Liver (tissue), 9 donors: ENCODE measurements around the gene ACTN1. TPM values are rescaled to one million over a fixed set of nuclear protein-coding genes. Genes with fewer than 3 reads are reported as not detected.
A peak's percentile ranks its signal among the peaks of the same experiment; 100 is the strongest.

Experiments used
- DNase-seq: peaks from one replicate; pipeline ENCODE4 v3.0.0-alpha.2; 2017; ENCODE audit warnings: low spot score
- H3K27ac ChIP-seq, 2 donors: one replicate each; pipeline ENCODE4 v1.7.0; 2013; ENCODE audit warnings: inconsistent platforms in 2 of 2, low read length in 2 of 2, control low read depth in 1 of 2, low read depth in 1 of 2, mild to moderate bottlenecking in 1 of 2
- H3K27me3 ChIP-seq, 4 donors: one replicate each; pipeline versions ENCODE4 v1.6.1 to v1.7.0; 2013; ENCODE audit warnings: low read length in 3 of 4, inconsistent platforms in 1 of 4, mild to moderate bottlenecking in 1 of 4, moderate library complexity in 1 of 4; ENCODE audit not compliant: control insufficient read depth in 4 of 4, insufficient read depth in 4 of 4
- H3K36me3 ChIP-seq, 4 donors: one replicate each; pipeline versions ENCODE4 v1.6.1 to v1.7.0; 2013; ENCODE audit warnings: low read length in 3 of 4, mild to moderate bottlenecking in 3 of 4, low read depth in 1 of 4, moderate library complexity in 1 of 4; ENCODE audit not compliant: control insufficient read depth in 4 of 4, insufficient read depth in 3 of 4
- H3K4me1 ChIP-seq, 4 donors: one replicate each; pipeline versions ENCODE4 v1.6.1 to v1.7.0; 2013; ENCODE audit warnings: low read length in 3 of 4, mild to moderate bottlenecking in 3 of 4, moderate library complexity in 1 of 4; ENCODE audit not compliant: control insufficient read depth in 4 of 4, insufficient read depth in 4 of 4
- H3K4me3 ChIP-seq, 3 donors: one replicate each; pipeline versions ENCODE4 v1.6.1 to v1.7.0; 2013; ENCODE audit warnings: low read length in 3 of 3, control low read depth in 1 of 3, low read depth in 1 of 3, mild to moderate bottlenecking in 1 of 3
- H3K9ac ChIP-seq, 2 donors: one replicate each; pipeline ENCODE4 v1.7.0; 2013; ENCODE audit warnings: low read length in 2 of 2, mild to moderate bottlenecking in 2 of 2, moderate library complexity in 2 of 2, control low read depth in 1 of 2, low read depth in 1 of 2
- H3K9me3 ChIP-seq, 4 donors: one replicate each; pipeline versions ENCODE4 v1.6.1 to v1.7.0; 2013; ENCODE audit warnings: low read length in 3 of 4; ENCODE audit not compliant: control insufficient read depth in 4 of 4
- CTCF ChIP-seq: fragments of 150-350 bp; IDR thresholded peaks from 2 replicates; pipeline ENCODE4 v1.5.1; 2017; ENCODE audit warnings: improper control_type of control experiment, low read depth, low read length; ENCODE audit not compliant: missing input control
- EGR1 ChIP-seq, 2 donors: IDR thresholded peaks; 2 replicates each; pipeline ENCODE4 v1.6.1; 2016 to 2018; ENCODE audit warnings: antibody characterized with exemption in 2 of 2, low read depth in 2 of 2
- FOXA2 ChIP-seq: IDR thresholded peaks from 2 replicates; pipeline ENCODE4 v1.6.1; 2016; ENCODE audit warnings: antibody characterized with exemption
- HNF4A ChIP-seq, 2 donors: conservative IDR thresholded peaks; 2 replicates each; pipeline ENCODE4 v1.6.1; 2016; ENCODE audit warnings: antibody characterized with exemption in 2 of 2, mild to moderate bottlenecking in 2 of 2
- HNF4G ChIP-seq: IDR thresholded peaks from 2 replicates; pipeline ENCODE4 v1.6.1; 2016; ENCODE audit warnings: antibody characterized with exemption
- JUND ChIP-seq, 2 donors: IDR thresholded peaks; 2 replicates each; pipeline ENCODE4 v1.6.1; 2016; ENCODE audit warnings: antibody characterized with exemption in 2 of 2
- MAX ChIP-seq: IDR thresholded peaks from 2 replicates; pipeline ENCODE4 v1.6.1; 2016; ENCODE audit warnings: antibody characterized with exemption
- NR2F2 ChIP-seq: IDR thresholded peaks from 2 replicates; pipeline ENCODE4 v1.6.1; 2016; ENCODE audit warnings: antibody characterized with exemption
- RAD21 ChIP-seq, 2 donors: IDR thresholded peaks; 2 replicates each; pipeline ENCODE4 v1.6.1; 2016; ENCODE audit warnings: antibody characterized with exemption in 2 of 2, mild to moderate bottlenecking in 2 of 2
- RXRA ChIP-seq, 2 donors: IDR thresholded peaks; 2 replicates each; pipeline ENCODE4 v1.6.1; 2017 to 2018; ENCODE audit warnings: antibody characterized with exemption in 2 of 2, mild to moderate bottlenecking in 1 of 2
- TAF1 ChIP-seq: conservative IDR thresholded peaks from 2 replicates; pipeline ENCODE4 v1.6.1; 2016; ENCODE audit warnings: antibody characterized with exemption, mild to moderate bottlenecking
- YY1 ChIP-seq: IDR thresholded peaks from 2 replicates; pipeline ENCODE4 v1.6.1; 2016; ENCODE audit warnings: antibody characterized with exemption, mild to moderate bottlenecking
- ZBTB33 ChIP-seq: IDR thresholded peaks from 2 replicates; pipeline ENCODE4 v1.6.1; 2016; ENCODE audit warnings: antibody characterized with exemption
- WGBS: extraction: QIAGEN DNeasy Blood & Tissue Kit; methylation state at CpG from one replicate; pipeline ENCODE4 v1.1.7; 2013; 5-methylcytosine and 5-hydroxymethylcytosine counted together
- polyA plus RNA-seq, 2 donors: library from polyadenylated mRNA; stranded (reverse) in 1 of 2; unstranded in 1 of 2; fragments of 200-250 nt in 1 of 2; fragments of >200 nt in 1 of 2; fragmentation: Nextera tagmentation in 1 of 2; extraction: Ambion mirVana in 1 of 2; gene quantifications; one replicate each; pipeline versions ENCODE4 v1.2.1 to v1.2.3, GENCODE V29; 2013 to 2015
- total RNA-seq, 2 donors: library from RNA; depleted of rRNA; stranded (reverse); fragments of >200 nt; gene quantifications; one replicate each; pipeline ENCODE4 v1.2.3, GENCODE V29; 2014
- TF ChIP-seq, protein P1 (sequence below): IDR thresholded peaks from 2 replicates; pipeline ENCODE4 v1.6.1; 2016; ENCODE audit warnings: antibody characterized with exemption, mild to moderate bottlenecking
- donor health status: healthy.
- donor health status: healthy.
- donor health status: healthy.
- donor health status: healthy.
- donor health status: healthy.

Gene ACTN1
- total and polyA plus RNA-seq, 4 donors: 36.2 to 100 (median 63.1) TPM

DNA sequence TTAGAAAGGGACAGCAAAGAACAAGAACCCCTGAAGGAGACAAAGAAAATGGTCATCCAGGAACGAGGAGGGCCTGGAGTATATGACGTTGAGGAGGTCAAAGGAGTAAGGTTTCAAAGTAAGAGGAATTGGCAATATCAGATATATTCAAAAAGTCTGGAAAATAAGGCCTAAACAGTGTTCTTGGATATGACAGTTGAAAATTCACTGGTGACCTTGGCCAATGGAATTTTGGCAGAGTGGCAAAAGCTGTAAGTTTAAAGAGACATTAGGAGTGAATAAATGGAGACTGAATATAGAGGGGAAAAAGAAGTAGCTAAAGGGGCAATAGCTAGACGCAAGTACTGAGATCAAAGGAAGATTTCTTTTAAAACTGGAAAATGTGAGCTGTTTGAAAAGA is 4.1 kb upstream of the ACTN1 start:
- Histone ChIP-seq H3K4me1 (peaks cover 2 to 14% (median 10%) of the 10 kb centered on the region in 4 donors), H3K4me3 (no peak overlapping the region), H3K27me3 (no peaks in the 10 kb centered on the region), H3K36me3 (no peaks in the 10 kb centered on the region), H3K9ac (no peak overlapping the region), H3K27ac (peak overlapping the region; percentile 25 to 48), H3K9me3 (no peaks in the 10 kb centered on the region)
- TF ChIP-seq ZBTB33 (no peak), RAD21 (IDR thresholded peaks at IDR 0.05) (peak in 1 of 2 donors; percentile 7), HNF4A (conservative IDR thresholded peaks at IDR 0.05) (peak; percentile 36 to 42), EGR1 (IDR thresholded peaks at IDR 0.05; ENCODE audit: low read depth in 2 of 2) (no peak), YY1 (no peak), MAX (no peak), RXRA (IDR thresholded peaks at IDR 0.05) (no peak), FOXA2 (no peak)
- no peak for DNase-seq
- 89% methylated on average over 3 of the region's 3 CpGs for WGBS

- TF ChIP-seq TAF1 (no peak), YY1 (no peak), HNF4A (conservative IDR thresholded peaks at IDR 0.05) (peak in 1 of 2 donors; percentile 3), NR2F2 (no peak), EGR1 (IDR thresholded peaks at IDR 0.05; ENCODE audit: low read depth in 2 of 2) (no peak)
- Histone ChIP-seq H3K4me3 (no peak overlapping the region), H3K9ac (no peak overlapping the region), H3K36me3 (no peaks in the 10 kb centered on the region), H3K4me1 (peaks cover 2 to 14% (median 10%) of the 10 kb centered on the region in 4 donors), H3K27ac (peak overlapping the region; percentile 25 to 48), H3K27me3 (no peaks in the 10 kb centered on the region), H3K9me3 (no peaks in the 10 kb centered on the region)
- no peak for DNase-seq
- WGBS: 95% methylated on average over 2 of the region's 2 CpGs
Measured at GRCh38 chr14:68982581-68982980, 3.5 kb upstream of the ACTN1 start.

- Histone ChIP-seq H3K9me3 (no peaks in the 10 kb centered on the region), H3K9ac (no peak overlapping the region), H3K27me3 (no peaks in the 10 kb centered on the region), H3K27ac (no peak overlapping the region), H3K4me1 (peaks cover 4 to 23% (median 18%) of the 10 kb centered on the region in 4 donors), H3K36me3 (no peaks in the 10 kb centered on the region), H3K4me3 (no peak overlapping the region)
- TF ChIP-seq HNF4A (conservative IDR thresholded peaks at IDR 0.05) (no peak), TAF1 (no peak), YY1 (no peak), FOXA2 (no peak), CTCF (no peak), HNF4G (no peak), MAX (no peak), JUND (IDR thresholded peaks at IDR 0.05) (no peak), EGR1 (IDR thresholded peaks at IDR 0.05; ENCODE audit: low read depth in 2 of 2) (no peak), ZBTB33 (no peak)
- TF ChIP-seq, protein P1, sequence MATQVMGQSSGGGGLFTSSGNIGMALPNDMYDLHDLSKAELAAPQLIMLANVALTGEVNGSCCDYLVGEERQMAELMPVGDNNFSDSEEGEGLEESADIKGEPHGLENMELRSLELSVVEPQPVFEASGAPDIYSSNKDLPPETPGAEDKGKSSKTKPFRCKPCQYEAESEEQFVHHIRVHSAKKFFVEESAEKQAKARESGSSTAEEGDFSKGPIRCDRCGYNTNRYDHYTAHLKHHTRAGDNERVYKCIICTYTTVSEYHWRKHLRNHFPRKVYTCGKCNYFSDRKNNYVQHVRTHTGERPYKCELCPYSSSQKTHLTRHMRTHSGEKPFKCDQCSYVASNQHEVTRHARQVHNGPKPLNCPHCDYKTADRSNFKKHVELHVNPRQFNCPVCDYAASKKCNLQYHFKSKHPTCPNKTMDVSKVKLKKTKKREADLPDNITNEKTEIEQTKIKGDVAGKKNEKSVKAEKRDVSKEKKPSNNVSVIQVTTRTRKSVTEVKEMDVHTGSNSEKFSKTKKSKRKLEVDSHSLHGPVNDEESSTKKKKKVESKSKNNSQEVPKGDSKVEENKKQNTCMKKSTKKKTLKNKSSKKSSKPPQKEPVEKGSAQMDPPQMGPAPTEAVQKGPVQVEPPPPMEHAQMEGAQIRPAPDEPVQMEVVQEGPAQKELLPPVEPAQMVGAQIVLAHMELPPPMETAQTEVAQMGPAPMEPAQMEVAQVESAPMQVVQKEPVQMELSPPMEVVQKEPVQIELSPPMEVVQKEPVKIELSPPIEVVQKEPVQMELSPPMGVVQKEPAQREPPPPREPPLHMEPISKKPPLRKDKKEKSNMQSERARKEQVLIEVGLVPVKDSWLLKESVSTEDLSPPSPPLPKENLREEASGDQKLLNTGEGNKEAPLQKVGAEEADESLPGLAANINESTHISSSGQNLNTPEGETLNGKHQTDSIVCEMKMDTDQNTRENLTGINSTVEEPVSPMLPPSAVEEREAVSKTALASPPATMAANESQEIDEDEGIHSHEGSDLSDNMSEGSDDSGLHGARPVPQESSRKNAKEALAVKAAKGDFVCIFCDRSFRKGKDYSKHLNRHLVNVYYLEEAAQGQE: no peak
- WGBS: 77% methylated on average over 7 of the region's 7 CpGs
- no peak for DNase-seq
Measured at GRCh38 chr14:68981539-68981976, 2.5 kb upstream of the ACTN1 start.
